GM21447 (cell line): ENCODE measurements around the gene P4HA1.
"Not testable (repeated sequence)": the region's sequence is repeated elsewhere in the genome, so short reads cannot be mapped to it uniquely, and the experiment has no call there.

Experiments
- ATAC-seq: cut with Tn5 transposase; IDR thresholded peaks from one replicate; pipeline ENCODE4 v1.9.1; 2021; ENCODE audit not compliant: unreplicated experiment

P4HA1 gene

DNA sequence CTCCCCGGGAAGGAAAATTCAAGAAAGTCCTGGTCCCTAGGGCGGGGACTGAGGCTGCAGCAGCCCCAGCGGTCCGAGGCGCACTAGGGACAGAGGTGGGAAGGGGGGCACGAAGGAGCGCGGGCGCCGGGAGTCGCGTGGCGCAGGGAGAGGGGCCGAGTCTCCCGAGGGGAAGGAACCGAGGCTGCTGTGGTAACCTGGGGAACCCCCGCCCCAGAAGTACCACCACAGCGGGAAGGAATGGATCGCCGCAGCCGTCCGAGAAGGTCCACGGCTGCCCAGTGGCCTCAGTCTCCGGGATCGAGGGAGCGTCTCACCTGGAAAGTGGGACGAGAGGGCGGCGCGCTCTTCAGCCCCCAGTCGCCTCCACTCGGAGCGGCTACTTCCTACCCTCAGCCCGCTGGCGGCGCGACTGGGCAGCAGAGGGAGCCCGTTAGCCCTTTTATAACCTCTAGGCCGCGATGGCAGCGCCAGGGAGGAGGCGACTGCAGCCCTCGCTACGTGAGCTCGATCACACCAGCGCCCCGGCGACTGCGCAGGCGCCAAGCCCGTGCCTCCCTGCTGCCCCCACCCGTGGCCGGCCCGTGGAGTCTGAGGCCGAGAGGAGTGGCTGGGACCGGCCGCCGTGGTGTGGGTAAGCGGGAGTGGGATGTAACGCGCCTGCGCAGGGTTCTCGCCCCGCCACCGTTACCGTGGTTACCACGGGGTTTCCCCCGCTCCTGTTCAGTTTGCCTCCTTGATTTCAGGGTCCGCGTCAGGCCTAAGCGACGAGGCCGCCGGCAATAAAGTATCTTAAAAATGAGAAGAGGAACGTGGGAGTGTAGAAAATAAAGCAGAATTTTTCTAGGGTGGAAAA is at the start of gene P4HA1:
P4HA1 (minus strand) TSS at position 418 of the 856 bp plus-strand sequence. CDS start 21,983 bp downstream, outside the sequence.
- peak; percentile 77 for ATAC-seq

GRCh38 chr10:73141603-73142002 is 44.9 kb upstream of the P4HA1 start:
- ATAC-seq = no peak

- no peak for ATAC-seq
Measured at GRCh38 chr10:73139251-73139650, 42.6 kb upstream of the P4HA1 start.

DNA sequence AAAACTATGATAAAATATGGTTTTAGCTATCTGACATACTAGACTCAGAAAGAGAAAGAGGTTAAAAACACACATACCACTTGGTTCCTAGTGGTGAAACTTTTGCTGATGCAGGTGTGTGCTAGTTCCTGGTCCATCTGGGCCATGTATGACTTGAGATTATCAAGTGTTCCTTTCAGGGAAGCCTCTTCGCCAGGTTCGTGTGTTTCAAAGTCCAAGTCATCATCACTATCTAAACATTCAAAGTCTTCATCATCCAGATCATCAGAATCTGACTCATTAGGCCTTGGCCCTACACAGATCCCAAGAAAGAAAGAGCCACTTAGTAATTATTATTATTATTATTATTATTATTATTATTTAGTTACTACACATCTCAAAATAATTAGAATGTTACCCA is 40.0 kb upstream of the P4HA1 start:
- ATAC-seq = no peak

DNA sequence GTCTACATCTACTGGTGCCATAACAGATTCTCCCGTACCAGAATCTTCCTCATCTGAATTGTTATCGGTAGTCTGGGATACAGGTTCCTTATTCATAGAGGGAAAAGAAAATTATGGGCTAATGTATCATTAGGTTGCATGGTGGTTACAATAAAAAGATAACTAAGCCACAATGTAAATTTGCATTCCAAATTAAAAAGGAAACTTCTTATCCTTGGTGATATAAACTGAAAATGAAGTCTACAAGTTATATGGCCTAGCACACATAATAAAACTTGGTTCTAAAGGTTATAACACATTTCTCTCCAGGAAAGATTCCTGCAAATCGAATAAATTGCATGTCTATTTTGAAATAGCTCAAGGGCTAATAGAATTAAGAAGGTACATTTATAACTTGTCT is 38.1 kb upstream of the P4HA1 start:
- no peak for ATAC-seq

DNA sequence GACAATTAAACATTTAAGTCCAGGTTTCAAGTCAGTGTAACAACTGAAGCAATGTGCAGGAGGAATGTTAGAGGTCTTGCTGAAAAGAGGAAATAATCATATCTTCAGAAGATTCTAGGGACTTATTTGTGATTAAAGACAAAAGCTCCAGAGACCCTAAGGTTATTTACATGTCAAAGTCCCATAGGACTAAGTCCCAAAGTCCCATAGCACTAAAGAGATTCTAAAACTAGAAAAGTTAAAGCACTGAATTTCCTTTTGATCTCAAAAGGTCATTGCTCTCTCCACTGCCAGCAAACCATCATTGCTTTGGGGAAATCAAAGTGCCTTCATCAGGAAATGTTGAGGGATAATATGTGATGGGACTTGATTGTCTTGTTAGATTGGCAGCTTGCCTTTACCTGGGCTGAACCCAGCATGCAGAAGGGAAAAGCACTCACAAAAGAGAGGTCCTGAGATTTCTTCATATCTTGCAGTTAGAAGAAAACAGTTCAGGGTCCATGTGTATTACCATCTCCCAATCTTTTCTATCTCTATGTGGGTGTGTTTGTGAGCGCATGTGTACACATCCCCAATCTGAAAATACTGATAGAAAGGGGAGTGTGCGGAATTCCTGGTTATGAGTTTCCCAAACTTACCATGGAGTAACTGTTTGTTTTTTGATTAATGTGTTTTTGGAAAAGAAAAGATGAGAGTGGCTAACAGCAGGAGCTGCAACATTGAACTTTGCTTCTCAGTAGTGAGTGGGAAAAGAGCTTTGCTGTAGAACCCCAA is 35.4 kb upstream of the P4HA1 start:
- ATAC-seq = no peak

- ATAC-seq = no peak
Measured at GRCh38 chr10:73131301-73131700, 34.6 kb upstream of the P4HA1 start.

GRCh38 chr10:73126343-73126742 is 29.7 kb upstream of the P4HA1 start:
- no peak for ATAC-seq

DNA sequence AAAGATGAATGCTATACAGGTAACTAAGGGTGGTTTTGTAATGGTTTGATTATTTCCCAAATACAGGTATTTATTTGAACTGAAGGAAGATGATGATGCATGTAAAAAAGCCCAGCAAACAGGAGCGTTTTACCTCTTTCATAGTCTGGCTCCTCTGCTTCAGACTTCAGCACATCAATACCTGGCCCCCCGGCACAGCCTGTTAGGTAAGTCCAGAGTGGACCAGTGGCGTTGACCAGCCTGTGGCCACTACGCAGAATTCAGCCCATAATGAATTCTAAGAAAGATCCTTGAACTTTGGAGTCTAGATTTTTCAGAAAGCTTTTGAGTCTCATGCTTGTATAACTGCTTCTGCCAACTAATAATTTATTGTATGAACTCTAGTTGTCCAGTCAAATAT is 23.3 kb upstream of the P4HA1 start:
- no peak for ATAC-seq

- ATAC-seq = no peak
Measured at GRCh38 chr10:73119457-73119856, 22.8 kb upstream of the P4HA1 start.

DNA sequence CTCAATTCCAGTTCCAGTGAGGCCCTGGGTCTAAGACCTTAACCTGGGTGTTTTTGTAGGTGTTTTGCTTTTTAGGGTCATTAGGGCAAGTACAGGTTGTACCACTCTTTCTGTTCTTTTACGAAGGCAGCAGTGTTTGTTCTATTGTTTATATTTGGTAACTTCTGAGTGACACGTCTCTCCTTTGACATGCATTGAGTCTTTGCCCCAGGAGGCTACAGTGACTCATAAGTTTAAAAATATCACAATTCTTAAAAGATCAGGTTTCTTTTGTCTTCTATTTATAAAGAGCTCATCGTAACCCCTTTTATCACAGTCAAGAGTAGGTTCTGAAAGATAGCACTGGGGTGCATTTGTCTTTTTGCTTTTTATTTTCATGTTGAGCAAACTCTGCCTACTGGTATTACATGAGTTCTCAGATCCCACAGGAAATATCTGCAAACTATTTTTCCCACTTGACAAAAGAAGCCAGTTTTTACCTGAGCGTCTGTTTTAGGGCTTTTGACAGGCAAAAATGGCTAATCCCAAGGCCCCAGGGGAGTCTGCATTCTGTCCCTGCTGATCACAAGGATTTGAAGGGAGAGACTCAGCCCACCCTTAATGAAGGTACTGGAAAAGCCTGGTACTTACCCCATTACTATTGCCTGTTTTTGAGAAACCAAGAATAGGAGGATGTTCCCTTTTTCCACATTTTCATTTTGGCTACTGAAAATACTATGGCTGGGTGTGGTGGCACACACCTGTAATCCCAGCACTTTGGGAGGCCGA is 21.5 kb upstream of the P4HA1 start:
- ATAC-seq = peak; percentile 87

- ATAC-seq = no peak
Measured at GRCh38 chr10:73116017-73116416, 19.4 kb upstream of the P4HA1 start.

- no peak for ATAC-seq
Measured at GRCh38 chr10:73113551-73113950, 16.9 kb upstream of the P4HA1 start.

GRCh38 chr10:73112032-73112431 is 15.4 kb upstream of the P4HA1 start:
- not testable (repeated sequence) for ATAC-seq

GRCh38 chr10:73110345-73110849 is 13.7 kb upstream of the P4HA1 start, which contains the start of gene NUDT13:
Gene NUDT13, plus strand, starts transcription at chr10:73110455. Its CDS starts 3,911 bp downstream, at chr10:73114366.
- peak; percentile 66 for ATAC-seq

- not testable (repeated sequence) for ATAC-seq
Measured at GRCh38 chr10:73109248-73109652, 12.6 kb upstream of the P4HA1 start.

GRCh38 chr10:73106301-73106700 is 9.6 kb upstream of the P4HA1 start:
- no peak for ATAC-seq

DNA sequence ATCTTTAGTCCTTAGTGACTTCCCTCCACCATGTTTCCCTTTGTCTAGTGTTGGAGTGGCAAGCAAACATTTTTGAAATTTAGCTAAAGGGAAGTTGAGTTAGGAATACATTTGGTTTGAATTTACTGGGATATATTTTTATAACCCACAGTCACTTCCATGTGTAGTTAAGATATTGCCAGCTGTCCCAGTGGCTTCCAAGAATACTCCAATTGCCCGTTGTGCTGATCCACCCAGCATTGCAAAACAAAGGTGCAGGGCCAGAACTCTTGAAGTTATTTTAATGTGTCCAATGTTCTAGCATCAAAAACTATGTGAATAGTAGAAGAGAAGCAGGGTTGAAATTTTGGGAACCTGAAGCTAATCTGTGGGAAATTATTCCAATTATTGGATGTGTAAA is 2.5 kb upstream of the P4HA1 start:
- ATAC-seq = no peak

DNA sequence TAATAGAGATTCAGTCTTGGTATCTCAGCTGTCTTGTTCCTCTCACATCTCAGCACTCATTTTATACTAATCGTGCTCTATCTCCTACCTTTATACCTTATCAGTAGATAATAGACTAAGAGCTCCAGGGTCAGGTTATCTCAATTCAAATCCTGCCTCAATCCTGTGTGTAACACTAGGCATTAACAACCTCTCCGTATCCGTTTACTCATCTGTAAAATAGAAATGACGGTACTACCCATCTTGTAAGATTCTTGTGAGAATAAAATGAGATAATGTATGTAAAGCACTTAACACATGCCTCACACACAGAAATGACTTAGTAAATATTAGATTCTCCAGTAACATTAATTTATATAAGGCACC is 622 bp upstream of the P4HA1 start:
- ATAC-seq = no peak

GRCh38 chr10:73096041-73096448 is 621 bp downstream of the P4HA1 start:
- ATAC-seq = peak; percentile 30

- ATAC-seq = no peak
Measured at GRCh38 chr10:73095481-73096021, 1.1 kb downstream of the P4HA1 start.
